HepG2 (cell line): ENCODE results near the gene ATP6V1G2. TPM values are rescaled to one million over a fixed set of nuclear protein-coding genes. Genes with fewer than 3 reads are reported as not detected.

Source experiments
- BRD4 ChIP-seq: sonication (generic); formaldehyde crosslinking; IDR thresholded peaks from 2 replicates; pipeline ENCODE4 v1.4.0; 2020; ENCODE audit warnings: missing genetic modification reagents
- FIP1L1 ChIP-seq: fragments of 200-400 bp; formaldehyde crosslinking; IDR thresholded peaks from 2 replicates; pipeline ENCODE4 v1.6.1; 2018; ENCODE audit warnings: low read depth, mild to moderate bottlenecking, low read length, moderate library complexity, borderline replicate concordance; ENCODE audit not compliant: insufficient read depth
- GABPB1 ChIP-seq: IDR thresholded peaks from 2 replicates; pipeline ENCODE4 v1.6.1; 2016; ENCODE audit warnings: mild to moderate bottlenecking, missing genetic modification reagents, moderate library complexity, missing compliant biosample characterization
- GPBP1L1 ChIP-seq: sonication (generic); formaldehyde crosslinking; IDR thresholded peaks from 2 replicates; pipeline ENCODE4 v1.5.0; 2020; ENCODE audit warnings: mild to moderate bottlenecking, missing genetic modification reagents
- JDP2 ChIP-seq: sonication (generic); formaldehyde crosslinking; IDR thresholded peaks from 2 replicates; pipeline ENCODE4 v1.8.1; 2022; ENCODE audit warnings: missing genetic modification reagents, borderline replicate concordance
- LCORL ChIP-seq, 2 experiments: fragments of 450-650 bp in 1 of 2; sonication (generic) in 1 of 2; formaldehyde crosslinking in 1 of 2; IDR thresholded peaks; 2 replicates each; pipeline versions ENCODE4 v1.5.0 to v1.6.1; 2017 to 2020; ENCODE audit warnings: antibody characterized with exemption in 1 of 2, missing genetic modification reagents in 1 of 2
- MYC ChIP-seq: sonication (generic); formaldehyde crosslinking; IDR thresholded peaks from 2 replicates; pipeline ENCODE4 v1.9.0; 2021; ENCODE audit warnings: missing genetic modification reagents, borderline replicate concordance
- MZF1 ChIP-seq: sonication (generic); formaldehyde crosslinking; IDR thresholded peaks from 2 replicates; pipeline ENCODE4 v1.8.1; 2023; ENCODE audit warnings: mild to moderate bottlenecking, missing genetic modification reagents, borderline replicate concordance
- NFATC3 ChIP-seq: sonication (generic); formaldehyde crosslinking; IDR thresholded peaks from 2 replicates; pipeline ENCODE4 v1.5.1; 2020; ENCODE audit warnings: mild to moderate bottlenecking, missing genetic modification reagents
- NFE2 ChIP-seq: sonication (generic); formaldehyde crosslinking; IDR thresholded peaks from 2 replicates; pipeline ENCODE4 v1.4.0; 2020; ENCODE audit warnings: missing genetic modification reagents
- NFRKB ChIP-seq: fragments of 450-650 bp; IDR thresholded peaks from 2 replicates; pipeline ENCODE4 v1.6.1; 2017
- PCBP1 ChIP-seq: fragments of 200-400 bp; formaldehyde crosslinking; IDR thresholded peaks from 2 replicates; pipeline ENCODE4 v1.6.1; 2017; ENCODE audit warnings: mild to moderate bottlenecking, low read depth, low read length, borderline replicate concordance
- RAD21 ChIP-seq: fragments of 450-650 bp; formaldehyde crosslinking; IDR thresholded peaks from 2 replicates; pipeline ENCODE4 v1.5.0; 2020; ENCODE audit warnings: mild to moderate bottlenecking
- SIX4 ChIP-seq: sonication (generic); formaldehyde crosslinking; IDR thresholded peaks from 2 replicates; pipeline ENCODE4 v1.4.0; 2020; ENCODE audit warnings: missing genetic modification reagents
- SOX5 ChIP-seq: IDR thresholded peaks from 2 replicates; pipeline ENCODE4 v1.6.1; 2016; ENCODE audit warnings: borderline replicate concordance
- SRSF4 ChIP-seq: fragments of 200-400 bp; formaldehyde crosslinking; IDR thresholded peaks from one replicate; pipeline ENCODE4 v1.6.1; 2018; ENCODE audit warnings: mild to moderate bottlenecking, low read depth, low read length, moderate library complexity; ENCODE audit not compliant: poor library complexity, severe bottlenecking
- TBP ChIP-seq: sonication (generic); formaldehyde crosslinking; IDR thresholded peaks from 2 replicates; pipeline ENCODE4 v1.5.0; 2020; ENCODE audit warnings: missing genetic modification reagents
- TCF12 ChIP-seq, 2 experiments: fragments of 450-650 bp in 1 of 2; sonication (generic) in 1 of 2; formaldehyde crosslinking in 1 of 2; IDR thresholded peaks; 2 replicates each; pipeline versions ENCODE4 v1.6.1 to v1.8.0; 2017 to 2022; ENCODE audit warnings: antibody characterized with exemption in 1 of 2, mild to moderate bottlenecking in 1 of 2, missing genetic modification reagents in 1 of 2, moderate library complexity in 1 of 2
- TCF7 ChIP-seq: sonication (generic); IDR thresholded peaks from 2 replicates; pipeline ENCODE4 v1.6.1; 2016; ENCODE audit warnings: antibody characterized with exemption, low read depth
- ZBTB7A ChIP-seq: sonication (generic); formaldehyde crosslinking; IDR thresholded peaks from 2 replicates; pipeline ENCODE4 v1.8.0; 2022; ENCODE audit warnings: mild to moderate bottlenecking, missing genetic modification reagents
- ZBTB7B ChIP-seq: sonication (generic); formaldehyde crosslinking; IDR thresholded peaks from 2 replicates; pipeline ENCODE4 v1.4.0; 2020; ENCODE audit warnings: missing genetic modification reagents
- ZFP82 ChIP-seq: sonication (generic); formaldehyde crosslinking; IDR thresholded peaks from 2 replicates; pipeline ENCODE4 v1.5.1; 2020; ENCODE audit warnings: mild to moderate bottlenecking, missing genetic modification reagents, borderline replicate concordance
- ZHX1 ChIP-seq: sonication (generic); formaldehyde crosslinking; IDR thresholded peaks from 2 replicates; pipeline ENCODE4 v1.8.1; 2022; ENCODE audit warnings: low read depth, mild to moderate bottlenecking, missing genetic modification reagents
- ZMYM4 ChIP-seq: sonication (generic); formaldehyde crosslinking; IDR thresholded peaks from 2 replicates; pipeline ENCODE4 v1.8.1; 2023; ENCODE audit warnings: mild to moderate bottlenecking, missing genetic modification reagents
- ZNF501 ChIP-seq: sonication (generic); formaldehyde crosslinking; IDR thresholded peaks from 2 replicates; pipeline ENCODE4 v1.5.1; 2020; ENCODE audit warnings: mild to moderate bottlenecking, moderate library complexity, missing genetic modification reagents
- ZNF556 ChIP-seq: sonication (generic); formaldehyde crosslinking; IDR thresholded peaks from 2 replicates; pipeline ENCODE4 v1.4.0; 2020; ENCODE audit warnings: mild to moderate bottlenecking, missing genetic modification reagents, borderline replicate concordance
- ZNF629 ChIP-seq: sonication (generic); formaldehyde crosslinking; conservative IDR thresholded peaks from 2 replicates; pipeline ENCODE4 v1.5.0; 2020; ENCODE audit warnings: missing genetic modification reagents
- ZNF720 ChIP-seq: sonication (generic); formaldehyde crosslinking; IDR thresholded peaks from 2 replicates; pipeline ENCODE4 v1.4.0; 2020; ENCODE audit warnings: missing genetic modification reagents
- ZNF724P ChIP-seq: sonication (generic); formaldehyde crosslinking; IDR thresholded peaks from 2 replicates; pipeline ENCODE4 v1.8.0; 2022; ENCODE audit warnings: missing genetic modification reagents, borderline replicate concordance
- ZNF792 ChIP-seq: IDR thresholded peaks from 2 replicates; pipeline ENCODE4 v1.6.1; 2016
- polyA plus RNA-seq, 8 experiments: library from polyadenylated mRNA; depleted of rRNA in 3 of 8; stranded (reverse) in 7 of 8; unstranded in 1 of 8; fragments of >200 nt; fragmentation: Illumina TruSeq in 4 of 8; extraction: Trizol in 4 of 8; gene quantifications; 2 replicates each; pipeline versions ENCODE4 v1.2.1 to v1.2.3, GENCODE V29; 2011 to 2016; ENCODE audit warnings: low read depth in 4 of 8, missing spikeins in 1 of 8, mixed read lengths in 1 of 8; ENCODE audit not compliant: insufficient read depth in 1 of 8
- total RNA-seq, 5 experiments: library from RNA; depleted of rRNA; stranded (reverse); fragments of >200 nt; fragmentation: Illumina TruSeq; extraction: Trizol; gene quantifications; 2 replicates each; pipeline ENCODE4 v1.2.3, GENCODE V29; 2016; ENCODE audit warnings: low read depth in 1 of 5

ATP6V1G2 gene
- total and polyA plus RNA-seq, 2 of the 13 experiments (the other 11 are each of a cell fraction or from before 2014, with no cell fraction given) = 0.27 to 0.83 TPM

- TF ChIP-seq ZNF501 (CRISPR knock-in tag) (peak; percentile 75), TCF7 (no peak), ZNF724P (CRISPR knock-in tag) (no peak), TBP (no peak), SOX5 (CRISPR knock-in tag) (peak; percentile 37; the same call in 1 of the 2 replicates), ZHX1 (CRISPR knock-in tag) (no peak), SRSF4 (no peak), MYC (no peak), GPBP1L1 (CRISPR knock-in tag) (no peak), PCBP1 (0 out of 2 replicates have a peak, but pooled peaks have one; percentile 10), ZNF792 (CRISPR knock-in tag) (no peak), SIX4 (0 out of 2 replicates have a peak, but pooled peaks have one; percentile 11), FIP1L1 (no peak), ZMYM4 (CRISPR knock-in tag) (peak; percentile 61; the same call in 1 of the 2 replicates), GABPB1 (CRISPR knock-in tag) (no peak; the same call in 1 of the 2 replicates), ZNF556 (CRISPR knock-in tag) (no peak), ZFP82 (no peak), RAD21 (CRISPR knock-in tag) (peak; percentile 98), NFRKB (no peak), ZBTB7A (CRISPR knock-in tag) (no peak), JDP2 (CRISPR knock-in tag) (no peak), ZNF720 (CRISPR knock-in tag) (no peak), NFE2 (CRISPR knock-in tag) (no peak), MZF1 (CRISPR knock-in tag) (no peak), ZBTB7B (CRISPR knock-in tag) (no peak), ZNF629 (CRISPR knock-in tag) (no peak), BRD4 (CRISPR knock-in tag) (no peak), LCORL (IDR thresholded peaks at IDR 0.05) (no peak), LCORL (CRISPR knock-in tag; IDR thresholded peaks at IDR 0.05) (peak; percentile 88; the same call in 1 of the 2 replicates), TCF12 (IDR thresholded peaks at IDR 0.05) (no peak), TCF12 (CRISPR knock-in tag; IDR thresholded peaks at IDR 0.05) (no peak), NFATC3 (CRISPR knock-in tag) (no peak)
Observed at GRCh38 chr6:31546339-31546957, at the start of gene ATP6V1G2 (continued).
